Colonic mucosa (tissue), 4 donors: ENCODE results near the gene PBX1. TPM values are rescaled to one million over a fixed set of nuclear protein-coding genes. Genes with fewer than 3 reads are reported as not detected.
"Not testable (repeated sequence)": the region's sequence is repeated elsewhere in the genome, so short reads cannot be mapped to it uniquely, and the experiment has no call there.

Experiments used
- DNase-seq: peaks from one replicate; pipeline ENCODE4 v3.0.0-alpha.2; 2020
- H3K27ac ChIP-seq: fragments of 200-600 bp; one replicate; pipeline ENCODE4 v1.8.0; 2021
- H3K27me3 ChIP-seq: fragments of 200-600 bp; one replicate; pipeline ENCODE4 v1.8.0; 2021
- H3K36me3 ChIP-seq: fragments of 200-600 bp; one replicate; pipeline ENCODE4 v1.8.0; 2021
- H3K4me1 ChIP-seq: fragments of 200-600 bp; one replicate; pipeline ENCODE4 v1.8.0; 2021; ENCODE audit warnings: mild to moderate bottlenecking
- H3K4me3 ChIP-seq: fragments of 200-600 bp; one replicate; pipeline ENCODE4 v1.8.0; 2021
- H3K9ac ChIP-seq, 2 donors: one replicate each; pipeline ENCODE4 v1.7.0; 2013; ENCODE audit warnings: control low read depth in 2 of 2, low read depth in 2 of 2, low read length in 2 of 2
- H3K9me3 ChIP-seq: fragments of 200-600 bp; one replicate; pipeline ENCODE4 v1.8.0; 2021
- CTCF ChIP-seq: fragments of 200-600 bp; IDR thresholded peaks from one replicate; pipeline ENCODE4 v1.8.0; 2022; ENCODE audit warnings: antibody characterized with exemption, mild to moderate bottlenecking
- intact Hi-C: fragments of 100-400 bp; cut with DNase I; formaldehyde crosslinking; loops from one replicate; pipeline ENCODE4 v1.14.1; 2022
- total RNA-seq, 2 donors: library from RNA; stranded (reverse); fragmentation: NEBNext Ultra II Directional in 1 of 2; extraction: Animal tissue kit (Norgen Biotek cat#: 25700) in 1 of 2; gene quantifications; one replicate each; pipeline ENCODE4 v1.2.1, GENCODE V29; 2021
- donor health status: healthy.
- donor health status: DM: no; HTN: no; CAD: no.
- donor health status: DM: no; HTN: no; CAD: no.

The PBX1 gene
- total RNA-seq, 2 donors from 2014 or later: 27.2 to 53.7 TPM

- H3K27ac ChIP-seq: peak overlapping the region; percentile 54
- no peak for DNase-seq
- intact Hi-C loops: no loop called here
- peaks cover 4% of the 10 kb centered on the region for H3K4me1 ChIP-seq
- no peak for TF ChIP-seq CTCF
- no peaks in the 10 kb centered on the region for H3K27me3 ChIP-seq
- no peaks in the 10 kb centered on the region for H3K9me3 ChIP-seq
- no peak overlapping the region for H3K4me3 ChIP-seq
- H3K36me3 ChIP-seq: no peaks in the 10 kb centered on the region
- H3K9ac ChIP-seq: peak overlapping the region in 1 of 2 donors; percentile 13
These were observed 91.5 kb downstream of the PBX1 start for GRCh38 chr1:164650531-164650930.

GRCh38 chr1:164651351-164651951, 92.5 kb downstream of the PBX1 start:
- H3K27me3 ChIP-seq: no peaks in the 10 kb centered on the region
- no peak overlapping the region for H3K4me3 ChIP-seq
- peak overlapping the region; percentile 54 for H3K27ac ChIP-seq
- H3K4me1 ChIP-seq: peaks cover 4% of the 10 kb centered on the region
- intact Hi-C loops: no loop called here
- peak overlapping the region in 1 of 2 donors; percentile 13 for H3K9ac ChIP-seq
- no peak for TF ChIP-seq CTCF
- H3K9me3 ChIP-seq: no peaks in the 10 kb centered on the region
- peak; percentile 85 for DNase-seq
- H3K36me3 ChIP-seq: no peaks in the 10 kb centered on the region

DNA sequence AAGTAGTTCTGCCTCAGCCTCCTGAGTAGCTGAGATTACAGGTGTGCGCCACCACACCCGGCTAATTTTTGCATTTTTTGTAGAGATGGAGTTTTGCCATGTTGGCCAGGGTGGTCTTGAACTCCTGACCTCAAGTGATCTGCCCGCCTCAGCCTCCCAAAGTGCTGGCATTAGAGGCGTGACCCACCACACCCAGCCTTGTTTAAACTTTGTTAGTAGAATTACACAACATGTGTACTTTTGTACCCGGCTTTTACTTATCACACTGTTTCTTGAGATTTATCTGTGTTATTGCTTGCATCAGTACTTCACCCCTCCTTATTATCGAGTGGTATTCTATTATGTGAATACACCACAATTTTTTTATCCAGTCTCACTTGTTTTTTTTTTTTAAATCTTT, 94.0 kb downstream of the PBX1 start:
- peak; percentile 57 for DNase-seq
- intact Hi-C loops, H3K27me3 ChIP-seq, H3K9ac ChIP-seq, H3K4me3 ChIP-seq, H3K36me3 ChIP-seq, H3K9me3 ChIP-seq, H3K4me1 ChIP-seq: not testable (repeated sequence)
- peak overlapping the region; percentile 34 for H3K27ac ChIP-seq

DNA sequence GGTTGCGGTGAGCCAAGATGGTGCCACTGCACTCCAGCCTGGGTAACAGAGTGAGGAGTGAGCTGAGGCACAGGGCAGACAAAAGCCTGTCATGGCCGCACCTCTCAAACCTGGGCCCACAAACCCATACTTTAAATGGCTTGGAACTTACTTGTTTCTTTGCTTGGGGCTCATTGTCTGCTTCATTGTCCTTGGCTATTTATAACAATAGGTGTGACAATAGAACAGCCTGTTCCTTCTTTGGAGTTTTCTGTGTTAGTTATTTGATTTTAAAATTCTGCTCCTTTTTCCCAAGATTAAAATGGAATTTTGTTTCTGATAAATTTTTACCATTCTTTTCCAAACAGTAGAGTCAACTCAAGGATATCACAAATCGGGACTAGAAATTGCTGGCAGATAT, 94.7 kb downstream of the PBX1 start:
- Histone ChIP-seq H3K4me3 (no peak overlapping the region), H3K36me3 (no peaks in the 10 kb centered on the region), H3K27ac (no peak overlapping the region), H3K9ac (no peak overlapping the region), H3K9me3 (no peaks in the 10 kb centered on the region), H3K4me1 (peaks cover 8% of the 10 kb centered on the region), H3K27me3 (no peaks in the 10 kb centered on the region)
- intact Hi-C loops: no loop called here
- TF ChIP-seq CTCF: no peak
- no peak for DNase-seq

- Histone ChIP-seq H3K36me3 (no peaks in the 10 kb centered on the region), H3K9ac (no peak overlapping the region), H3K4me1 (peaks cover 8% of the 10 kb centered on the region), H3K27ac (no peak overlapping the region), H3K4me3 (no peak overlapping the region), H3K9me3 (no peaks in the 10 kb centered on the region), H3K27me3 (no peaks in the 10 kb centered on the region)
- DNase-seq: no peak
- TF ChIP-seq CTCF: no peak
- intact Hi-C loops: no loop called here
These were observed 95.2 kb downstream of the PBX1 start for GRCh38 chr1:164654200-164654599.

DNA sequence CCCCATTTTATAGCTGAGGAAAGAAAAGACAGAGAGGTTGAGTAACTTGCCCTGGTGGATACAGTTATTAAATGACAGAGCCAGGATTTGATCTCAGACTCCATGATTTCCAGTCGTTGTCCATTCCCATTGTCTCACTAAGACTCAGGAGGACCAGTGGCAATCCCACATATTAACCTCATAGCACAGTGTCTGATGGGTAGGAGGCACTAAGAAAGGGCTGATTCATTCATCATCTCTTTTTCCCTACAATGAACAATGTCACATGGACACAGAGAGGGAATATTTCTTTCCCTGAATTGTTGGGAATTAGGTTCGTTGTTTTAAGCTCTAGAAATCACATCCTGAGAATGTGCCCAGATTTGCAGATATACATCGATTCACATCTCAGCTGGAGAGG, 99.9 kb downstream of the PBX1 start:
- no peak for TF ChIP-seq CTCF

More for the DNA sequence above, 99.9 kb downstream of the PBX1 start:
- no peaks in the 10 kb centered on the region for H3K9me3 ChIP-seq
- H3K27ac ChIP-seq: peak overlapping the region; percentile 76
- H3K9ac ChIP-seq: peak overlapping the region in 1 of 2 donors; percentile 13
- intact Hi-C loops: no loop called here
- H3K4me3 ChIP-seq: no peak overlapping the region
- H3K36me3 ChIP-seq: no peaks in the 10 kb centered on the region
- peaks cover 11% of the 10 kb centered on the region for H3K4me1 ChIP-seq
- H3K27me3 ChIP-seq: no peaks in the 10 kb centered on the region
- DNase-seq: no peak
